Skeletal muscle tissue (tissue), 4 donors: ENCODE measurements around the gene CCDC187. TPM values are rescaled to one million over a fixed set of nuclear protein-coding genes. Genes with fewer than 3 reads are reported as not detected.
"Not testable (repeated sequence)": the region's sequence is repeated elsewhere in the genome, so short reads cannot be mapped to it uniquely, and the experiment has no call there.

Experiments used
- H3K27ac ChIP-seq: one replicate; pipeline ENCODE4 v1.7.0; 2013; ENCODE audit warnings: mild to moderate bottlenecking, low read depth, low read length, inconsistent platforms
- H3K27me3 ChIP-seq, 3 donors: one replicate each; pipeline ENCODE4 v1.7.0; 2013; ENCODE audit warnings: low read length in 3 of 3; ENCODE audit not compliant: control insufficient read depth in 3 of 3, insufficient read depth in 3 of 3
- H3K36me3 ChIP-seq, 3 donors: one replicate each; pipeline ENCODE4 v1.7.0; 2013; ENCODE audit warnings: low read length in 3 of 3; ENCODE audit not compliant: control insufficient read depth in 3 of 3, insufficient read depth in 3 of 3
- H3K4me1 ChIP-seq, 3 donors: one replicate each; pipeline ENCODE4 v1.7.0; 2013; ENCODE audit warnings: low read length in 3 of 3, mild to moderate bottlenecking in 3 of 3; ENCODE audit not compliant: control insufficient read depth in 3 of 3, insufficient read depth in 3 of 3
- H3K4me3 ChIP-seq, 3 donors: one replicate each; pipeline ENCODE4 v1.7.0; 2013; ENCODE audit warnings: low read length in 3 of 3
- H3K9ac ChIP-seq, 3 donors: one replicate each; pipeline ENCODE4 v1.7.0; 2013; ENCODE audit warnings: low read length in 3 of 3, mild to moderate bottlenecking in 3 of 3, moderate library complexity in 2 of 3, low read depth in 1 of 3
- H3K9me3 ChIP-seq, 3 donors: one replicate each; pipeline ENCODE4 v1.7.0; 2013; ENCODE audit warnings: low read length in 3 of 3; ENCODE audit not compliant: control insufficient read depth in 3 of 3
- total RNA-seq: library from RNA; depleted of rRNA; stranded (reverse); fragments of >200 nt; gene quantifications from one replicate; pipeline ENCODE4 v1.2.3, GENCODE V29; 2014
- donor health status: Osteomylitis.

The CCDC187 gene
- total RNA-seq, 1 donor from 2014 or later: under 0.01 TPM

- H3K27me3 ChIP-seq: no peaks in the 10 kb centered on the region
- H3K4me3 ChIP-seq: no peak overlapping the region
- peaks cover 15 to 19% (median 16%) of the 10 kb centered on the region in 3 donors for H3K4me1 ChIP-seq
- H3K9me3 ChIP-seq: no peaks in the 10 kb centered on the region
- peaks cover 0 to 5% (median 0%) of the 10 kb centered on the region in 3 donors for H3K36me3 ChIP-seq
- H3K9ac ChIP-seq: no peak overlapping the region
- no peak overlapping the region for H3K27ac ChIP-seq
These were observed 65.6 kb downstream of the CCDC187 start for GRCh38 chr9:136238342-136238732.

GRCh38 chr9:136237486-136238341, 66.2 kb downstream of the CCDC187 start:
- Histone ChIP-seq H3K4me1 (peaks cover 15 to 19% (median 16%) of the 10 kb centered on the region in 3 donors), H3K27me3 (no peaks in the 10 kb centered on the region), H3K27ac (no peak overlapping the region)

GRCh38 chr9:136236471-136237410, 67.2 kb downstream of the CCDC187 start:
- H3K9ac ChIP-seq, H3K9me3 ChIP-seq, H3K36me3 ChIP-seq, H3K27me3 ChIP-seq, H3K4me3 ChIP-seq, H3K27ac ChIP-seq: not testable (repeated sequence)
- H3K4me1 ChIP-seq: peaks cover 15 to 19% (median 16%) of the 10 kb centered on the region in 3 donors

More at GRCh38 chr9:136237486-136238341, 66.2 kb downstream of the CCDC187 start:
- Histone ChIP-seq H3K9ac (no peak overlapping the region), H3K9me3 (no peaks in the 10 kb centered on the region), H3K4me3 (no peak overlapping the region), H3K36me3 (peaks cover 0 to 5% (median 0%) of the 10 kb centered on the region in 3 donors)

GRCh38 chr9:136235709-136236455, 68.0 kb downstream of the CCDC187 start:
- Histone ChIP-seq H3K27me3 (no peaks in the 10 kb centered on the region), H3K4me3 (no peak overlapping the region), H3K36me3 (peaks cover 0 to 6% (median 0%) of the 10 kb centered on the region in 3 donors), H3K27ac (no peak overlapping the region), H3K9ac (no peak overlapping the region), H3K4me1 (peaks cover 13 to 16% (median 15%) of the 10 kb centered on the region in 3 donors), H3K9me3 (no peaks in the 10 kb centered on the region)

GRCh38 chr9:136235171-136235570, 68.7 kb downstream of the CCDC187 start:
- Histone ChIP-seq H3K27ac (no peak overlapping the region), H3K9ac (no peak overlapping the region), H3K9me3 (no peaks in the 10 kb centered on the region), H3K36me3 (peaks cover 0 to 6% (median 0%) of the 10 kb centered on the region in 3 donors), H3K4me3 (no peak overlapping the region), H3K4me1 (peaks cover 8 to 10% (median 9%) of the 10 kb centered on the region in 3 donors), H3K27me3 (no peaks in the 10 kb centered on the region)

GRCh38 chr9:136234597-136234996, 69.3 kb downstream of the CCDC187 start:
- no peak overlapping the region for H3K27ac ChIP-seq
- peaks cover 0 to 6% (median 0%) of the 10 kb centered on the region in 3 donors for H3K36me3 ChIP-seq
- peaks cover 4 to 5% (median 5%) of the 10 kb centered on the region in 3 donors for H3K4me1 ChIP-seq
- no peak overlapping the region for H3K4me3 ChIP-seq
- H3K27me3 ChIP-seq: no peaks in the 10 kb centered on the region
- H3K9ac ChIP-seq: no peak overlapping the region
- no peaks in the 10 kb centered on the region for H3K9me3 ChIP-seq

GRCh38 chr9:136233868-136234267, 70.0 kb downstream of the CCDC187 start:
- Histone ChIP-seq H3K9me3 (no peaks in the 10 kb centered on the region), H3K9ac (no peak overlapping the region), H3K36me3 (peaks cover 0 to 6% (median 0%) of the 10 kb centered on the region in 3 donors), H3K27ac (no peak overlapping the region), H3K27me3 (no peaks in the 10 kb centered on the region), H3K4me1 (peaks cover 0 to 3% (median 0%) of the 10 kb centered on the region in 3 donors), H3K4me3 (no peak overlapping the region)

GRCh38 chr9:136233411-136233810, 70.5 kb downstream of the CCDC187 start:
- H3K27me3 ChIP-seq: no peaks in the 10 kb centered on the region
- no peaks in the 10 kb centered on the region for H3K9me3 ChIP-seq
- no peaks in the 10 kb centered on the region for H3K4me1 ChIP-seq
- H3K4me3 ChIP-seq: no peak overlapping the region
- no peak overlapping the region for H3K27ac ChIP-seq
- peaks cover 0 to 6% (median 0%) of the 10 kb centered on the region in 3 donors for H3K36me3 ChIP-seq
- no peak overlapping the region for H3K9ac ChIP-seq

GRCh38 chr9:136232969-136233368, 70.9 kb downstream of the CCDC187 start:
- H3K27me3 ChIP-seq: no peaks in the 10 kb centered on the region
- no peak overlapping the region for H3K4me3 ChIP-seq
- no peaks in the 10 kb centered on the region for H3K4me1 ChIP-seq
- H3K9me3 ChIP-seq: no peaks in the 10 kb centered on the region
- no peak overlapping the region for H3K9ac ChIP-seq
- H3K27ac ChIP-seq: no peak overlapping the region
- peaks cover 0 to 6% (median 0%) of the 10 kb centered on the region in 3 donors for H3K36me3 ChIP-seq
